K562 (cell line): Measurements from ENCODE around the gene FOXP4.

Experiments
- CTCF ChIP-seq, 3 experiments: IDR thresholded peaks in 2 of 3; conservative IDR thresholded peaks in 1 of 3; 2 replicates each; pipeline ENCODE4 v1.5.1; 2011 to 2012; ENCODE audit warnings: low read length in 3 of 3, mild to moderate bottlenecking in 3 of 3, control low read depth in 2 of 3, improper control_type of control experiment in 1 of 3, inconsistent platforms in 1 of 3, low read depth in 1 of 3, mixed read lengths in 1 of 3, moderate library complexity in 1 of 3; ENCODE audit not compliant: insufficient read depth in 2 of 3
- EP300 ChIP-seq: IDR thresholded peaks from 2 replicates; pipeline ENCODE4 v1.6.1; 2012; ENCODE audit warnings: low read length, improper control_type of control experiment
- FOXP4 ChIP-seq: sonication (generic); formaldehyde crosslinking; IDR thresholded peaks from 2 replicates; pipeline ENCODE4 v1.8.0; 2022; ENCODE audit warnings: mild to moderate bottlenecking, missing genetic modification reagents, borderline replicate concordance
- JUN ChIP-seq, 2 experiments: sonication (generic) in 1 of 2; formaldehyde crosslinking in 1 of 2; IDR thresholded peaks; 2 replicates each; pipeline versions ENCODE4 v1.6.1 to v1.8.0; 2012 to 2022; ENCODE audit warnings: borderline replicate concordance in 2 of 2, mild to moderate bottlenecking in 2 of 2, improper control_type of control experiment in 1 of 2, low read depth in 1 of 2, low read length in 1 of 2, missing genetic modification reagents in 1 of 2
- MXI1 ChIP-seq: IDR thresholded peaks from 2 replicates; pipeline ENCODE4 v1.6.1; 2011; ENCODE audit warnings: low read depth, mild to moderate bottlenecking, improper control_type of control experiment, low read length
- PCBP2 ChIP-seq: fragments of 200-400 bp; formaldehyde crosslinking; IDR thresholded peaks from 2 replicates; pipeline ENCODE4 v1.6.1; 2018; ENCODE audit warnings: low read length, low read depth, mild to moderate bottlenecking, moderate library complexity; ENCODE audit not compliant: poor library complexity, severe bottlenecking
- POLR2A ChIP-seq: fragments of 450-650 bp; conservative IDR thresholded peaks from 2 replicates; pipeline ENCODE4 v1.6.1; 2016
- RREB1 ChIP-seq: fragments of 250-450 bp; sonication (Bioruptor Pico); IDR thresholded peaks from 2 replicates; pipeline ENCODE4 v1.4.0; 2020
- ZFX ChIP-seq: sonication (generic); formaldehyde crosslinking; IDR thresholded peaks from 2 replicates; pipeline ENCODE4 v1.8.0; 2022; ENCODE audit warnings: mild to moderate bottlenecking, missing genetic modification reagents, moderate library complexity
- ZHX1 ChIP-seq: fragments of 150-350 bp; conservative IDR thresholded peaks from 2 replicates; pipeline ENCODE4 v1.6.1; 2014; ENCODE audit warnings: low read length
- ZNF512 ChIP-seq: IDR thresholded peaks from 2 replicates; pipeline ENCODE4 v1.6.1; 2016; ENCODE audit warnings: missing genetic modification characterization, missing compliant biosample characterization
- ZNF586 ChIP-seq: fragments of 450-650 bp; formaldehyde crosslinking; conservative IDR thresholded peaks from 2 replicates; pipeline ENCODE4 v1.4.0; 2020; ENCODE audit warnings: mild to moderate bottlenecking, moderate library complexity
- ZNF785 ChIP-seq: fragments of 250-450 bp; sonication (Bioruptor Pico); IDR thresholded peaks from 2 replicates; pipeline ENCODE4 v1.4.0; 2020; ENCODE audit warnings: mild to moderate bottlenecking

GRCh38 chr6:41605649-41606048 lies 59.5 kb downstream of the FOXP4 start:
- no peak for TF ChIP-seq ZHX1
- no peak for TF ChIP-seq POLR2A
- no peak for TF ChIP-seq ZNF512 (tag)
- no peak for TF ChIP-seq RREB1 (CRISPR knock-in tag)
- no peak for TF ChIP-seq MXI1
- no peak for TF ChIP-seq JUN (IDR thresholded peaks at IDR 0.05; ENCODE audit: borderline replicate concordance, low read depth, low read length)
- TF ChIP-seq JUN (CRISPR knock-in tag; IDR thresholded peaks at IDR 0.05; ENCODE audit: borderline replicate concordance), result no peak
- TF ChIP-seq CTCF (IDR thresholded peaks at IDR 0.05 in 2 of 3, conservative IDR thresholded peaks at IDR 0.05 in 1 of 3; ENCODE audit: insufficient read depth in 2 of 3, low read depth in 1 of 3, low read length in 3 of 3), result no peak
- no peak for TF ChIP-seq ZFX (CRISPR knock-in tag)
- no peak for TF ChIP-seq ZNF586 (CRISPR knock-in tag)
- no peak for TF ChIP-seq ZNF785 (CRISPR knock-in tag)
- TF ChIP-seq FOXP4 (CRISPR knock-in tag), result no peak
- TF ChIP-seq EP300, result no peak
- TF ChIP-seq PCBP2, result no peak
